HG03159 (cell line): ENCODE data around the gene INAFM2.

Source experiments
- ATAC-seq: cut with Tn5 transposase; IDR thresholded peaks from one replicate; pipeline ENCODE4 v1.9.1; 2021; ENCODE audit warnings: mild to moderate bottlenecking, moderate library complexity; ENCODE audit not compliant: unreplicated experiment

Gene INAFM2

DNA sequence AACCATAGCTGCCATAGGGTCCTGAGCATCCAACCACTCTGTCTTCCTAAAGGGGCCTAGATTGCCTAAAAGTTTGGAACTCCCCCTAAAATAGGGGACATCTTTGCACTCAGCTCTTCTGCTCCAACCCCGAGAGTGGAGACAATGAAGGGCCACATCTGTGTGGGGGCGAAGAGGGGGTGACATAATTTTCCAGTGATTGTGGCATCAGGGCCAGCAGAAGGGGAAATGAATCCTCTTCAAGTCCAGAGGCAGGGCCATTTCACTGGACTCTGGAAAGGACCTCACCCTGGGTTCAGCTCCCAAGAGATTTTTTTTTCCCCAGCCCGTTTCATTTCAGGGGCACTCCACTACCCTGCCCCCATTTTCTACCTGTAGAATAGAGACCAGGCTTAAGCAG, 36.0 kb upstream of the INAFM2 start:
- no peak for ATAC-seq

DNA sequence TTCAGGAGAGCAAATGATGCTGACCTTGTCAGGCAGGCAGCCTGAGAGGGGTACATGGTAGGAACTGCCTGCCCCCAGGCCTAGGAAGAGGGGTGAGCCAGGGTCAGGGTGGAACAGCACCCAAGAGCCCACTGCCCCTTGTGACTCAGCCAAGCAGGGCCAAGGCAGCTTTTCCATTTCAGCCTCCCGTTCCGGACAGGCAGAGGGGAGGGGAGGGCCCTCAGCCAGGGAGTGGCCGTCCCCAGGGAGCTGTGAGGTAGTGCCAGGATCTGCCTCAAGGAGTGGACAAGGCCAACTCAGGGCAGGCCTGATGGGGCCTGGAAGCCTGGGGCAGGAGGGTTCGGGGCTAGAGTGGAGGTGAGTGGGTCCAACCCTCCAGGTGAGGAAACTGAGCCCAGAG, 35.5 kb upstream of the INAFM2 start:
- no peak for ATAC-seq

DNA sequence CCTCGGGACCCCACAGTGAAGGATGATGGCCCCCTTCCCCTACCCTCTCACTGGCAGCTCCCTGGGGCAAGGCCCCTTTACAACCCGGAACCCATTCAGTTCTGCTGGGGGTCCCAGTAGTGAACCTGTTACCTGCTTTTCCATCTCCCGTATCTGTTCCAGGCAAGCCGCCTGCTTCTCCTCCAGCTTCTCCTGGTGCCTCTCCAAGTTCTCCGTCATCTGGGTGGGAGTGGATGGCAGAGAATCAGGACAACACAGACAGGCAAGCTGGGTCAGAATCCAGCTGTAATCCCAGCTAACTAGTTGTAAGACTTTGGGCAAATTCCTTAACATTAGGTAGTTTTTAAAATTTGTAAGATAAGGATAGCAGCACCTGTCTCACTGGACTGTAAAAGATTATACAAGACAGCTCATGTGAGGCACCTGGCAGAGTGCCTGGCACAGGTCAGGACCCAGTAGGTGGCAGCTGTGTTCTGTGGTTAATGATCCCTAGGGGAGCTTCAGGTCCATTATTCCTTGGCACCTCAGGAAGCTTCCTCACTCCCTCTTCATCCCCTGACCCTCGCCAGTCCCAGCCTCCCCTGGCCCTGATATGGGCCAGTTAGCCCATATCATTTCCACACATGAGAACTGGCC, 34.2 kb upstream of the INAFM2 start:
- ATAC-seq, result no peak

DNA sequence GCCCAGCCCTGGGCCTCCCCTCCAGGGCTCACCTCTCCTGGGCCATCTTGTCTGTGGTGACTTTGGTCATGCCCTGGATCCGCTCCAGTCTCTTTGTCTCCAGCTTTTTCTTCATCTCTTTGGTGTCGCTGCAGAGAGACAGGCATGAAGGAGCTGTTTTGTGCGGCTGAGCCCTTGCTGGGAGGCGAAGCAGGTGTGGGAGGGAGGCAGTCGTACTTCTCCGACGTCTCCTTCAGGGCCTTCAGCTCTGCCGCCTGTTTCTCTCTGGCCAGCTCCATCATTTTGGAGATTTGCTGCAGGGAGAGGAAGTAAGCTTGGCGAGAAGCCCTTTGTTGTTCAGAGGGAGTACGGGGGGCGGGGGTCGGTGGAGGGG, 33.0 kb upstream of the INAFM2 start:
- no peak for ATAC-seq

DNA sequence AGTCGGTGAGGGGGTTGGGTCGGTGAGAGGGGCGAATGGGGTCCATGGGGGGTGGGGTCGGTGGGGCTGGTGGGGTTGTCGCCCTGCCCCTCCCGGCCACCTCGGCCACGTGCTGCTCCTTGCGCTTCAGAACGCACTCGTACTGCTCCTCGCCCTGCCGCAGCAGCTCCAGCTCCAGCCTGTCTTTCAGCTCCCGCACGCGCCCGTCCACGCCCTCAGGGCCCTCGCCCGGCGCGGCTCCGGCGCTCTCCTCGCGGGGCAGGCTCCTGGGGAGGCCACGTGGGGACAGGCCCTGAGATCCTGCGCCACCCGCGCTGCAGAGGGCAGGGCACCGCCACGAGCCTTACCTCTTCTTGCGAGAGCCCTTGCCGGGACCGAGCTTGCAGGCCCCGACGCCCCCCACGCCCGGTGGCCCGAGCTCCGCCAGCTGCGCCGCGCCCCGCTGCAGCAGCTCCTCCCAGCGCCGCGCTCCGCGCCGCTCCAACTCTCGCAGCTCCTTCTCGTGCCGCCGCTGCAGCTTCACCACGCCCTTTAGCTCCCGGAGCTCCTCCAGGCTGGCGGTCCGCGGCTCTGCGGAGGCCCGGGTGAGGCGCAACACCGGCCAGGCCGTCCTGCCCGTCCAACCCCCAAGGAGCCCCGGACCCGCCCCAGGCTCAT, 32.4 kb upstream of the INAFM2 start:
- no peak for ATAC-seq

DNA sequence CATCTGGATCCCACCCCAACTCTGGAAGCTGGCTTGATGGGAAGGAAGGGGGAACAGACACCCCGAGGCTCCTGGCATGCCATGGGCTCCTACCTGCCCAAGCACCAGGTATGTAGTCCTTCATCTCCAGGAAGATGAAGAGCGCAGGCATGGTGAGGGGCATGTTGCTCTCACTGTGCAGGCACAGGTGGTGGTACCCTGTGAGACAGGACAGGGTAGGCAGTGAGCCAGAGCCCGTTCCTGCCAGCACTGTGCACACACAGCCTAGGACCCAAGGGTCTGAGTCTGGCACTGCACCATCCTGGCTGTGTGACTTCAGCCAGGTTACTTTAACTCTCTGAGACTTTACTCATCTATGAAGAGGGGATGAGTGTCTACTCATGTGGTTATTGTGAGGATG, 31.2 kb upstream of the INAFM2 start:
- no peak for ATAC-seq

DNA sequence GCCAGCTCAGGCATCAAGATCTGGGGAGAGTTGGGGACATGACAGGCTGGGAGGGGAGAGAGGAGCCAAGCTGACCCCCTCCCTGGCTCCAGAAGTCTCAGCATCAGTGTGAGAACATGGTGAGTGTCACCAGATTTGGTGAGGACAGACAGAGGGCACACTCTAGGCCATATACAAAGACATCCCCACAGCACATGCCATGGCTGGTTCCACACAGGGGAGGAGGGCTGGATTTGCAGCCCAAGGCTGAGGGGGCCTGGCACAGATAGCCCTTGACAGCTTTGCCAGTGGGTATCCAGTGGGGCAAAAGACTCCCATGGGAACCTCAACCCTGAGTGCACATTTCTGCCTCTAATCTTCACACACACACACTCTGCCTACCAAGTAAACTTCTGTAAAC, 30.5 kb upstream of the INAFM2 start:
- no peak for ATAC-seq

DNA sequence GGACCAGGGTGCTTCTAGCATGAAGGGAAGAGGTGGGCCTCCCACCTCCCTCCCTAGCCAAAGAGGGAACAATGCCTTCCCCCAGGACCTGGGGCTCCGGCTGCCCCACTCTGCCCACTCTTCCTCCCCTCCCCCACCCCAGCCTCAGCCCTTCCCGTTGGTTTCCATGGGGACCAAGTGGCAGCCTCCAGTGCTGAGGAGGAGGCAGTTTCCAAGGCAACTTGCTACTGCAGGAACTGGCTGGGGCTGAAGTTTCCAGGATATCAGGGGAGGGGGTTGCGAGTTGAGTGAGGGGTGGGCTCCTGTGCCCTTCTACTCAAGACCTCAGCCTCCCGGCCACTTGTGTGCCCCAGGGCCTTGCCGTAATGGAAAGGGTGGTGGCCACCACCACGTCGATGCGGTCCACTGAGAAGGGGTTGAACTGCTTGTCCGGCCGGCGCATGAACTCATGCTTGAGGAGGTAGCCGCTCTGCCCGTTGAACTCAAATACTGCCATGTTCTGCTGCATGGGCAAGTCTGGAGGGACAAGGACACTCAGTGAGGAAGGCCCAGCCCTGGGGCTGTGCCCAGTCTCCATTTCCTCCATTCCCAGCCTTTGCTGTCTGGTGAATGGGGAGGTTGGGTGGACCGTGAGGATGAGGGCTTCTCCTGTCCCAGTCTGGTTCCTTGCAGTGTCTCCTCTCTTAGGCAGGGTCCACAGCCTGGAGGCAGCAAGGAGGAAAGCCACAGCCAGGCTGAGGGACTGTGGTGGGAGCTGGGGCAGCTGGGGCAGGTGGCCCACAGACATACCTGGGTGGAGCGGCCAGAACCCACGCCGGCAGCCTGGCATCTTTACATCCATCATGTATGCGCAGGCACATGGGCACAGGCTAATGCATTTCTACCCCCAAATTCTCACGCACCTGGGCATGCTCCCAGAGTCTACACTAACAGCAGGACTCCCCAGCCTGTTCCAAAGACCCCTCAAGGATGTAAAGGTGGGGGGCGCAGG, 29.3 kb upstream of the INAFM2 start:
- ATAC-seq, result no peak

DNA sequence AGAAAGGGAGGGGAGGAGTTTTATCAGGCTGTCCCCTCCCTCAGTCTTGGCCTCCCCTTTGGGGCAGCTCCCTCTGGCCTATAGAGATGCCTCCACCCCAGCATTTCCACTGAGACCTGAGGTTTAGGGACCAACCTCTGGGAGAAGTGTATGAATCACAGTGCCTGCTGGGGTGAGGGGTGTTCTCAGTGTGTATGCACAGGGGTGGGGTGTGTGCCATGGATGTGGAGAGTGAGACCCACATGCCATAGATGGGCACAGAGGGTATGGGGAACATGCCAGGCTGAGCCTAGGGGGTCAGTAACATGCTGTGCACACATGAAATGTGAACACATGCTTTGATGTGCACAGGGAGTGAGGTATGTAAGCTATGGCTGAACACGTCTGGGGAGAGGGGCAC, 28.2 kb upstream of the INAFM2 start:
- no peak for ATAC-seq

DNA sequence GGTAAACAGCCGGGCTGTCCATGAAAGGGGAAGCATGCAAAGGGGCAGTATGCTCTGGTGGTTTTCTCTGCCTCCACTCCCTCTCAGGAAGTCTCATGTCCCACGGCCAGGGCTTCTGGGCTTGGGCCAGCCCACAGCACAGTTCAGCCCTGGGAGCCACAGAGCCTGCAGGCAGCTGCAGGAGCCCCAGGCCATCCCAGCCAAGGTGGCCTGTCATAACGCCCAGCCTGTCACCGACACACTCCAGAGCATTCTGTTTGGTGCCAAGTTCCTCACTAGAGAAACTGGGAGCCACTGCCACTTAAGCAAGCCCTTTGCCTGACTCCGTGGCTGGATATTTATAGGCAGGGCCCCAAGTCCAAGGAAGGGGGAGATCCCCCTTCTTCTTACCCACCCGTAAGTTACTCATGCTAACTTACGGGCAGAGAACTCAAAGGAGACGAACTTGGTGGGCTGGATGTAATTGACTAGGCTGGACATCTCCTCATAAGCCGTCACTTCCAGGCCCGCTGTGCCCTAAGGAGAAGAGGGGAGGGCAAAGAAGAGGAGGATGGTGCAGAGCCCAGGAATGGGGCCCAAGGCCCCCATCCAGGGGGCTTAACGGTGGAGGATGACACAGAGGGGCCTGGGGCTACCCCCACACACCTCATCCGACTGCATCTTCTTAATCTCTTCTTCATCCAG, 27.5 kb upstream of the INAFM2 start:
- ATAC-seq, result no peak

DNA sequence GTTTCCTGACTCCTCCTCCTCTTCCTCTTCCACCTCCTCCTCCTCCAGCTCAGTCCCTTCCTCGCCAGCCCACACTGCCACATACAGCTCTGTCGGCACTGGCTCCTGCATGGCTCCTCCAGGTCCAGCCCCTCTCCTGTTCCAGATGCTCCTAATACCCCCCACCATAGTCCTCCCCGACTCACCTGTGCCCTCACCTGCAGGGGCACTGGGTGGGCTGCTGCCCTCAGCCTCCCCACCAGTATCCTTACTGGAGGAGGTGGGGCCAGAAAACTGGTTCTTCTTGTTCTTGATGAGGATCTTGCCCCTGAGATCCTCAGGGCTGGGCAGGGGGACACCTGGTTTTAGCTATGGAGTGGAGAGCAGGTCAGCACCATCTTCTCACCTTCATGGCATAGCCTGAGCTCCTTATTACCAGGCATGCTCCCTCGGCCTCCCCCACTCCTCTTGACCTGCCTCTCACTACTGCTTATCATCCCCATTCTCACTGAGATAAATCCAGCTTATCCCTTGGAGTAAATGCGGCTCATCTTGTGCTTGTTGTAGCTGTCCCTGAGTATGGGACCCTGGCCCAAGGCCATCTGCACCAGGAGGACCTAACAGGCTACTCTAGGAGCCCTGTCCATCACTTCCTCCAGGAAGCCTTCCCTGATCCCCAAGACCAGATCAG, 26.8 kb upstream of the INAFM2 start:
- no peak for ATAC-seq

DNA sequence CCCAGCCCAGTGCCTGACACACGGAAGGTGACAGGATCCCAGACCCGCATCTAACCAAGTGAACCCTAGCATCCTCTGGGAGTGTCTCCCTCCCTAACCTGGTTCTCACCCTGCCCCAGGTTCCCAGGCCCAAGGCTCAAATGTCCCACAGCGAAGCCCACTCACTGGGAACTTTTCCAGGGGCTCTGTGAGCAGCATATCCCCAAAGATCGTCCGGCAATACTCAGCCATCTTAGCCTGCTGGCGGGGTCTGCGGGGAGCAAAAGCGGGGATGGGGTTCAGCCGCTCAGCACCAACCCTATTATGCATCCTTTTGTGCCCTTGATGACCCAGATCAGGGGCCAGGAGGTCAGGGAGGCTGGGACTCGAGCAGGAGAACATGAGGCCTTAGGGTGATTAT, 26.1 kb upstream of the INAFM2 start:
- ATAC-seq, result no peak

DNA sequence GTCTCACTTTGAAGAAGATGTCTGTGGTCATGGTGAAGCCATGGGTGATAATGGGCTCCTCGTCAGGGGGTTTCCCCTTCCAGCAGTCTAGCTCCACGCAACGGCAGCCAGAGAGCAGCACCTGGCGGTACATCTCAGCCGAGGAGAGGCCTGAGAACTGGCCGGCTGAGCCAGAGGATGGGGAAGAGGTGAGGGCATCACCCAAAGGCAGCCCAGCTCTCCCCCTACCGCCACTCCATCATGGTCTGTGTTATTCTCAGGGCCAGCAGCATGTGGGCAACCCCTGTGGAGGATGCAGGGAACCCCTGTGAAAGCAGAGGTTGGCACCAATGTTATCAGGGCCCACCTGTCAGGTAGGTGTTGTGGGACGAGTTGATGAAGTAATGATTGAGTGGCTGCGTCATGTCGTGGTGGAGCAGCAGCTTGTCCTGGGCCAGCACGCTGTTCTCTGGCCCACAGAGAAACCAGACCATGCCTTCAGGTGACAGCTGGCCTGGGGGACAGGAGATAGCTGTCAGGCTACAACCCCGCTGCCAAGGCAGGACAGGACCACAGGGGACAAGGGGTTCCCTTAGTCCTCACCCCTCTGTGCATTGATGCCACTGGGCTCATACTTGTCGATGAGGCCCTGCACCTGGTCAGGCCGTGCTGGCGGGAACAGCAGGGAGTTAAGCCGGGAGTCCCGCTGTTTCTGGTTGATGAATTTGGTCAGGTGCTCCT, 25.1 kb upstream of the INAFM2 start:
- no peak for ATAC-seq

DNA sequence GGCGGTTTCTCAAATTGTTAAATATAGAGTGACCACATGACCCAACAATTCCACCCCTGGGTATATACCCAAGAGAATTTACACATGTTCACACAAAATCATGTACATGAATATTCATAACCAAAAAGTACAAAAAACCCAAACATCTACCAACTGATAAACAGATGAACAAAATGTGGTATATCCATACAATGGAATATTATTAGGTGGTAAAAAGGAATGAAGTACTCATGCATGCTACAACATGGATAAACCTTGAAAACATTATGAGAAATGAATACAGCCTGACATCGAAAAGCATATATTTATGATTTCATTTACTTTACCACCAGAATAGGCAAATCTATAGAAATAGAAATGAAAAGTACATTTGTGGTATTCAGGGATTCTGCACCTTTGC, 23.1 kb upstream of the INAFM2 start:
- no peak for ATAC-seq

DNA sequence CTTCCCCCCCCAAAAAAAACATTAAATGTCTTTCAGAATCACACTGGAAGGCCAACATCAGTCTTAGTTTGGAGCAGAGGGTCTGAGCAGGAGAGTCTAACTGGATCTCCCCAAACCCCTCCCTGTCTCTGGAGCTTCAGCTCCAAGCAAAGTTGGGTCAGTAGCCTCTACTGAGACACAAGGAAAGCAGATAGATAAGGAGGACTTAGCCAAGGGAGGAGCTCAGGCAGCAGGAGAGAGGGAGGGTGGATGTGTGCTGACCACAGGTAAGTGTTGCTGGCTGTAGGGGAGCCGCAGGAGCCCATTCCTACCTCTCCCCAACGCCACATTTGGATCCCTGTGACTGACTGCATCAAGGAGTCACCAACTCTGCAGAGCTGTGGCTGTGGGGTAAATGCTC, 22.7 kb upstream of the INAFM2 start:
- no peak for ATAC-seq

DNA sequence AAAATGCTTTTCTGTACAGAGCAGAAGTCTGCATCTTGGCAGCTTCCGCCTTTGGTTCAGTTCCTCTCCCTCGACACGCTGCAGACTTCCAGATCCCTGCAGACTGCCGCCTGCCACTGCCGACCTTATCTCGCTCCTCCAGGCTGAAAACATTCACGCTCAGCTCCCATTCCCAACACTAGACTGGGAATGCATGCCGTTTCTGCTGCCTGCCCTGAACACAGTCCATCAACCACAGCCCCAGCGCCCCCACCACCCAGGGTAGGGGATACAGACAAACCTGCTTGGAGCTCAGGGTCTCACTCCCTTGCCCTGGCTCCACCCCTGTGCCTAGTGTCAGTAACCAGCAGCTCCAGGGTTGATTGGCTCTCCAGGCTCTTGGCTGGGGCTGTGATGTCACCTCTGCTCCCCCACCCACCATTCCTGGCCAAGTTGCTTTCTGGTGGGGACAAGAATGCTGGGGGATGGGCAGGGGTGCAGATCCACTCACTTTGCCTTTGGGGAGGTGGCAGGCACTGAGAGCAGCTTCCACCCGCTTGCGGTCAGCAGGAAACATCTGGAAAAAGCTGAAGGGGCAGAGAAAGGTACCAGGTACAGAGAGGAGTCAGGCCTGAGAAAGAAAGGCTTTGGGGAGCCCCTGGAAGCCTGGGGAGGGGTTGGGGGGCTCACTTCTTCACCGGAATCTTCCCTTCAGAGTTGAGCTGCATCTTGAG, 21.9 kb upstream of the INAFM2 start:
- ATAC-seq, result no peak

DNA sequence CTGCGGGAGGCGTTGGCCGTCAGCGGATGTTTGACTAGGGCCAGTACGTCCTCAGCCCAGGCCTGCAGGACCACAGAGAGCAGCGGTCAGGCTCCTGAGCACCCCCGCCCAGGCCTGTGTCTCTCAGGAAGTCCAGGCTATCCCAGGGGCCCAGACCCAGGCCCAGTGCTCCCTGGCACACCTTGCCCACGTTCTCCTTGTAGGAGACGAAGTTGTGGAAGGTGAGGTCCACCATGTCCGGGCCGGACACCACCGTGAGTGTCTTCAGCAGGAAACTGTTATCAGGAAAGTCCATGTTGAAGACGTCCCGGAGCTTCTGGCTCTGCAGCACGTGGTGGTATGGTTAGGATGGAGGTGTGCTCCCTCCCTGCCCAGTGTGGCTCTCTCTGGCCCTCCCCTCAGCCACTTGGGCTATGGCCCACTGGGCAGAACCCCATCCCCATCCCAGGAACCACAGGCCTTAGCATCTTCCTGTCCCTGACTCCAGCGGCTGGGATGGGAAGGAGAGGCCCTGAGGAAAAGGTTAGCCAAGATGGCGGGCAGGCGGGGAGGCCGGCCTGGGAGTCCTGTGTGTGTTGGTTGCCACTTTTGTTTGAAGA, 21.1 kb upstream of the INAFM2 start:
- ATAC-seq, result no peak

DNA sequence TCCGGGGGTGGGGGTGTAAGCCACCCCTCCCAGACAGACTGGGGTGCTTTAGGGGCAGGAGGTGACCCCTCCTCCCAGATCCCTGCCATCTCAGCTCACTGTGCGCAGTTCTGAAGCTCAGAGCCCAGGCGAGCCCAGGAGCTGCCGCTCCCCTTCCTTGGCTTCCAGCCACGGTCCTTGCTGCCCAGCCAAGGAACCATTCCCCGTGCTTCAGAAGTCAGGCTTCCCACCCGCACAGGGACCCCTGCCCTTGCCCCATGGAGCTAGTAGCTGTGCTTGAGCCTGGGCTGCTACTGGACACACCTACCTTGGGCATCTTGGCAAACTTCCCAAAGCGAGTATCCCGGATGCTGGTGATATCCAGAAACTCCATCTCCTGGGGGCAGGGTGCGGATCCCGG, 20.5 kb upstream of the INAFM2 start:
- no peak for ATAC-seq

DNA sequence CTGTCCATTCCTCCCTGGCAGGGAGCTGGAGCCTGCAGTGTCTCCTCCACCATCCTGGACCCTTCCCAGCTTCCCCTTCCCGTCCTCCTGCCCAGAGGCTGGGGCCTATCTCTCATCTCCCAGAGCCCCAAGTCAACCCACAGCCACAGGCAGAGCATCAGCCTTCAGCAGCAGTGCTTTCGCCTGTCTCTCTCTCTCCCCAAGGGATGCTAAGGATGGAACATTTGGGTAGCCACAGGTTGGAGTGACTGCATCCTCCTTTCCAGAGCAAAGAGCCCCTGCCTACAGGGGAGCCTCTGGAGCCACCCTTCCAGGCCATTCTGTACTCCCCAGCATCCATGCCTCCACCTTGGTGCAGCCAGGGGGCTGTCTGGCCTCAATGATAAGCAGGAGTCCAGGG, 19.9 kb upstream of the INAFM2 start:
- ATAC-seq, result no peak
